Type B pancreatic cell (in vitro differentiated cells): ENCODE data around the gene PHKB. TPM values are rescaled to one million over a fixed set of nuclear protein-coding genes. Genes with fewer than 3 reads are reported as not detected.

Experiments used
- DNase-seq: peaks from one replicate; pipeline ENCODE4 v3.0.0; 2021; ENCODE audit warnings: mixed read lengths; ENCODE audit not compliant: unreplicated experiment; ENCODE audit errors: extremely low spot score
- H3K27ac Mint-ChIP-seq: 2 replicates; pipeline ENCODE4 v1.8.0; 2021; ENCODE audit warnings: mild to moderate bottlenecking, mixed read lengths
- H3K27me3 Mint-ChIP-seq: 2 replicates; pipeline ENCODE4 v1.8.0; 2021; ENCODE audit warnings: mixed read lengths
- H3K36me3 Mint-ChIP-seq: 2 replicates; pipeline ENCODE4 v1.8.0; 2021; ENCODE audit warnings: mixed read lengths
- H3K4me1 Mint-ChIP-seq: one replicate; pipeline ENCODE4 v1.8.0; 2021; ENCODE audit warnings: mixed read lengths; ENCODE audit not compliant: unreplicated experiment
- H3K4me3 Mint-ChIP-seq: 2 replicates; pipeline ENCODE4 v1.8.0; 2021; ENCODE audit warnings: mild to moderate bottlenecking, mixed read lengths
- H3K9me3 Mint-ChIP-seq: 2 replicates; pipeline ENCODE4 v1.8.0; 2021; ENCODE audit warnings: mixed read lengths
- CTCF ChIP-seq: fragments of 200-600 bp; sonication (generic); conservative IDR thresholded peaks from 2 replicates; pipeline ENCODE4 v1.5.0; 2021; ENCODE audit warnings: antibody characterized with exemption, mild to moderate bottlenecking
- total RNA-seq: library from RNA; stranded (reverse); gene quantifications from 2 replicates; pipeline ENCODE4 v1.2.1, GENCODE V29; 2021; ENCODE audit warnings: low replicate concordance

Gene PHKB
- total RNA-seq, 1 donor from 2014 or later, result 72.9 TPM

GRCh38 chr16:47519996-47520679 lies 59.0 kb downstream of the PHKB start:
- no peak for DNase-seq
- no peaks in the 10 kb centered on the region for H3K4me1 Mint-ChIP-seq
- H3K4me3 Mint-ChIP-seq, result no peak overlapping the region
- TF ChIP-seq CTCF, result no peak
- peaks cover 10% of the 10 kb centered on the region for H3K36me3 Mint-ChIP-seq
- H3K27ac Mint-ChIP-seq, result no peak overlapping the region
- H3K27me3 Mint-ChIP-seq, result no peaks in the 10 kb centered on the region
- no peaks in the 10 kb centered on the region for H3K9me3 Mint-ChIP-seq

- Mint-ChIP-seq H3K36me3 (peaks cover 13% of the 10 kb centered on the region), H3K27ac (no peak overlapping the region)
- TF ChIP-seq CTCF, result no peak
Observed at GRCh38 chr16:47523342-47524006, 62.3 kb downstream of the PHKB start.

GRCh38 chr16:47524007-47524405 lies 62.9 kb downstream of the PHKB start:
- no peak for TF ChIP-seq CTCF
- Mint-ChIP-seq H3K36me3 (peaks cover 13% of the 10 kb centered on the region), H3K27ac (no peak overlapping the region), H3K4me1 (peaks cover 5% of the 10 kb centered on the region), H3K27me3 (no peaks in the 10 kb centered on the region), H3K9me3 (no peaks in the 10 kb centered on the region), H3K4me3 (no peak overlapping the region)
- no peak for DNase-seq

More at GRCh38 chr16:47523342-47524006, 62.3 kb downstream of the PHKB start:
- Mint-ChIP-seq H3K4me1 (peaks cover 5% of the 10 kb centered on the region), H3K27me3 (no peaks in the 10 kb centered on the region), H3K9me3 (no peaks in the 10 kb centered on the region), H3K4me3 (no peak overlapping the region)
- no peak for DNase-seq

- peaks cover 8% of the 10 kb centered on the region for H3K36me3 Mint-ChIP-seq
- TF ChIP-seq CTCF, result no peak
- no peak overlapping the region for H3K4me3 Mint-ChIP-seq
- H3K4me1 Mint-ChIP-seq, result peaks cover 5% of the 10 kb centered on the region
- H3K27me3 Mint-ChIP-seq, result no peaks in the 10 kb centered on the region
- H3K9me3 Mint-ChIP-seq, result no peaks in the 10 kb centered on the region
- H3K27ac Mint-ChIP-seq, result no peak overlapping the region
- DNase-seq, result no peak
Observed at GRCh38 chr16:47528431-47528830, 67.3 kb downstream of the PHKB start.

GRCh38 chr16:47533744-47534292 lies 72.7 kb downstream of the PHKB start:
- Mint-ChIP-seq H3K4me3 (no peak overlapping the region), H3K36me3 (peaks cover 8% of the 10 kb centered on the region), H3K4me1 (no peaks in the 10 kb centered on the region), H3K9me3 (no peaks in the 10 kb centered on the region), H3K27ac (no peak overlapping the region), H3K27me3 (no peaks in the 10 kb centered on the region)
- DNase-seq, result no peak
- no peak for TF ChIP-seq CTCF
